GM23248 (cell line): ENCODE measurements around the gene MT1A. TPM values are rescaled to one million over a fixed set of nuclear protein-coding genes. Genes with fewer than 3 reads are reported as not detected.

Source experiments
- DNase-seq: peaks from one replicate; pipeline ENCODE4 v3.0.0-alpha.2; 2015
- H2AFZ ChIP-seq: fragments of 200-600 bp; sonication (generic); 2 replicates; pipeline ENCODE4 v1.6.1; 2016; ENCODE audit warnings: antibody characterized with exemption
- H3F3A ChIP-seq: fragments of 200-600 bp; sonication (generic); 2 replicates; pipeline ENCODE4 v1.6.1; 2016; ENCODE audit warnings: mild to moderate bottlenecking, antibody characterized with exemption, mixed run types; ENCODE audit not compliant: insufficient read depth
- H3K27ac ChIP-seq: fragments of 200-600 bp; sonication (generic); 2 replicates; pipeline ENCODE4 v1.5.1; 2016; ENCODE audit warnings: mild to moderate bottlenecking
- H3K27me3 ChIP-seq: fragments of 200-600 bp; sonication (generic); replicated peaks from 2 replicates; pipeline ENCODE4 v1.6.1; 2016; ENCODE audit warnings: mild to moderate bottlenecking; ENCODE audit not compliant: insufficient read depth
- H3K36me3 ChIP-seq: fragments of 200-600 bp; sonication (generic); 2 replicates; pipeline ENCODE4 v1.6.1; 2016; ENCODE audit warnings: low read depth, mild to moderate bottlenecking
- H3K4me1 ChIP-seq: fragments of 200-600 bp; sonication (generic); 2 replicates; pipeline ENCODE4 v1.6.1; 2016; ENCODE audit warnings: mild to moderate bottlenecking; ENCODE audit not compliant: insufficient read depth
- H3K4me2 ChIP-seq: fragments of 200-600 bp; sonication (generic); one replicate; pipeline ENCODE4 v1.6.1; 2016; ENCODE audit warnings: mild to moderate bottlenecking; ENCODE audit not compliant: unreplicated experiment
- H3K4me3 ChIP-seq: fragments of 200-600 bp; sonication (generic); 2 replicates; pipeline ENCODE4 v1.5.1; 2016; ENCODE audit warnings: mild to moderate bottlenecking
- H3K79me2 ChIP-seq: fragments of 200-600 bp; sonication (generic); 2 replicates; pipeline ENCODE4 v1.6.1; 2016; ENCODE audit warnings: mild to moderate bottlenecking; ENCODE audit not compliant: insufficient read depth
- H3K9ac ChIP-seq: fragments of 200-600 bp; sonication (generic); 2 replicates; pipeline ENCODE4 v1.6.1; 2016; ENCODE audit warnings: mild to moderate bottlenecking
- H3K9me2 ChIP-seq: fragments of 200-600 bp; sonication (generic); 2 replicates; pipeline ENCODE4 v1.6.1; 2016; ENCODE audit warnings: mixed run types, mild to moderate bottlenecking, moderate library complexity; ENCODE audit not compliant: insufficient read depth
- H3K9me3 ChIP-seq: fragments of 200-600 bp; sonication (generic); one replicate; pipeline ENCODE4 v1.6.1; 2017; ENCODE audit warnings: low read depth
- H4K20me1 ChIP-seq: fragments of 200-600 bp; sonication (generic); 2 replicates; pipeline ENCODE4 v1.6.0; 2016; ENCODE audit not compliant: insufficient read depth
- EZH2 ChIP-seq: fragments of 200-600 bp; sonication (generic); IDR thresholded peaks from 2 replicates; pipeline ENCODE4 v1.6.1; 2018; ENCODE audit warnings: antibody characterized with exemption, mild to moderate bottlenecking; ENCODE audit not compliant: insufficient read depth, poor library complexity, severe bottlenecking
- EZH2phosphoT487 ChIP-seq: fragments of 200-600 bp; sonication (generic); IDR thresholded peaks from 2 replicates; pipeline ENCODE4 v1.6.1; 2018; ENCODE audit warnings: antibody characterized with exemption, moderate library complexity, mild to moderate bottlenecking, low read depth; ENCODE audit not compliant: insufficient read depth
- WGBS, 2 experiments: methylation state at CpG; one replicate each; pipeline ENCODE4 v1.1.6; 2015 to 2017; ENCODE audit warnings: low lambda C conversion rate in 2 of 2, low coverage in 1 of 2; ENCODE audit errors: missing lambda C conversion rate in 2 of 2; 5-methylcytosine and 5-hydroxymethylcytosine counted together
- in situ Hi-C: fragments of 300-500 bp; cut with MboI; formaldehyde crosslinking; loops from 2 replicates; pipeline ENCODE4 v1.15.0; 2020
- polyA plus RNA-seq: library from polyadenylated mRNA; unstranded; fragments of >200 nt; fragmentation: Nextera tagmentation; extraction: Ambion mirVana; gene quantifications from 2 replicates; pipeline ENCODE4 v1.2.1, GENCODE V29; 2016
- total RNA-seq: library from RNA; depleted of rRNA; stranded (reverse); fragments of >200 nt; shearing (Covaris generic); gene quantifications from 2 replicates; pipeline ENCODE4 v1.2.3, GENCODE V29; 2014

Gene MT1A
- total and polyA plus RNA-seq, 2 experiments from 2014 or later, result 2.3 TPM; not detected in 1

DNA sequence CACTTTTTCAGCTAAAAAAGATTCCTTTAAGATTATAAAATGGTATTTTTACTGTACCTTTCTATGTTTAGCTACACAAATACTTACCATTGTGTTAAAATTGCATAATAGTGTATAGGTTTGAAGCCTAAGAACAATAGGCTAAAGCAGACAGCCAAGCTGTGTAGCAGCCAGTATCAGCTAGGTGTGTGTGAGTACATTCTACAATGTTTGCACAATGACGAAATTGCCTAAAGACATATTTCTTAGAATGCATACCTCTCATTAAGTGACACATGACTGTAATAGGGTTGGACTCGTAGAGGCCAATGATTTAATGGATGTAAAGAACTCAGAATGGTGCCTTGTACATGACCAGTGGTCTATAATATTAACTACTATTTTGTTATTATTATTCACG is 11.4 kb downstream of the MT1A start:
- no peak for DNase-seq
- Histone ChIP-seq H3K9ac (no peak overlapping the region), H3K4me1 (no peaks in the 10 kb centered on the region), H3K79me2 (no peaks in the 10 kb centered on the region), H3K4me3 (no peak overlapping the region), H3K9me2 (no peaks in the 10 kb centered on the region), H3K27ac (no peak overlapping the region), H3K36me3 (no peaks in the 10 kb centered on the region), H3K9me3 (no peaks in the 10 kb centered on the region), H3K4me2 (no peak overlapping the region), H2AFZ (no peak overlapping the region), H3F3A (no peaks in the 10 kb centered on the region), H3K27me3 (peaks cover 12% of the 10 kb centered on the region), H4K20me1 (no peaks in the 10 kb centered on the region)
- TF ChIP-seq EZH2phosphoT487 (no peak), EZH2 (no peak)
- in situ Hi-C loops, result no loop called here
- 67 to 68% methylated on average over 3 of the region's 3 CpGs for WGBS, 2 experiments

GRCh38 chr16:56651586-56651985 is 13.1 kb downstream of the MT1A start, which contains the start of gene MT1B:
MT1B (plus strand) TSS chr16:56651886; CDS start chr16:56651954, 68 bp downstream.
- no peak within 1 kb of the TSS for H3K27ac ChIP-seq

DNA sequence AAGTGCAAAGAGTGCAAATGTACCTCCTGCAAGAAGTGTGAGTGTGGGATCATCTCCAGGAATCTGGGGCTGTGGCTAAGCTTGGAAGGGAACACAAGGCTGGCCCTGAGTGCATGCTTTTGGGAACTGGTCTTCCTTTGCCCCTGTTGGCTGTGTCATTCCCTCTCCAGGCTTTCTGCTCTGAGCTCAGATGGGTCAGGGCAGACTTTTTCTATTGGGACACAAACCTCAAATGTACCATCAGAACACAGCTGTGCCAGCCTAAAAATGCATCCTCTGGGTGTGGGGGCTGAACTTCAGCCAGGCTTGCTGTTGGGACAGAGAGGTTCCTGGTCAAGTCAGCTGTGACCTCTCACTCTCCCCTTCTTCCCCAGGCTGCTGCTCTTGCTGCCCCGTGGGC is 14.1 kb downstream of the MT1A start:
- H3K4me1 ChIP-seq, result no peaks in the 10 kb centered on the region
- DNase-seq, result no peak
- no peaks in the 10 kb centered on the region for H3F3A ChIP-seq
- no peaks in the 10 kb centered on the region for H3K79me2 ChIP-seq
- TF ChIP-seq EZH2 (no peak), EZH2phosphoT487 (no peak)
- no peak overlapping the region for H3K4me2 ChIP-seq
- H3K36me3 ChIP-seq, result no peaks in the 10 kb centered on the region
- H3K9ac ChIP-seq, result no peak overlapping the region
- H4K20me1 ChIP-seq, result no peaks in the 10 kb centered on the region
- no peaks in the 10 kb centered on the region for H3K9me2 ChIP-seq
- WGBS, 2 experiments, result 71 to 85% methylated on average over 1 of the region's 1 CpG
- H2AFZ ChIP-seq, result no peak overlapping the region
- no peak overlapping the region for H3K27ac ChIP-seq
- H3K9me3 ChIP-seq, result no peaks in the 10 kb centered on the region
- H3K27me3 ChIP-seq, result peaks cover 7% of the 10 kb centered on the region
- H3K4me3 ChIP-seq, result no peak overlapping the region
- in situ Hi-C loops, result no loop called here

More at GRCh38 chr16:56651586-56651985, 13.1 kb downstream of the MT1A start, which contains the start of gene MT1B:
- 67 to 80% methylated on average over 7 of the region's 7 CpGs for WGBS, 2 experiments
- Histone ChIP-seq H3K36me3 (no peaks in the 10 kb centered on the region), H3K4me2 (no peak within 1 kb of the TSS), H3K9ac (no peak within 1 kb of the TSS), H3K9me3 (no peaks in the 10 kb centered on the region), H2AFZ (no peak within 1 kb of the TSS), H3K4me3 (no peak within 1 kb of the TSS), H3K9me2 (no peaks in the 10 kb centered on the region), H3K4me1 (no peaks in the 10 kb centered on the region), H4K20me1 (no peaks in the 10 kb centered on the region), H3K27me3 (peaks cover 12% of the 10 kb centered on the region), H3K79me2 (no peaks in the 10 kb centered on the region), H3F3A (no peaks in the 10 kb centered on the region)
- no peak for DNase-seq
- TF ChIP-seq EZH2 (no peak), EZH2phosphoT487 (no peak)
- in situ Hi-C loops, result no loop called here

DNA sequence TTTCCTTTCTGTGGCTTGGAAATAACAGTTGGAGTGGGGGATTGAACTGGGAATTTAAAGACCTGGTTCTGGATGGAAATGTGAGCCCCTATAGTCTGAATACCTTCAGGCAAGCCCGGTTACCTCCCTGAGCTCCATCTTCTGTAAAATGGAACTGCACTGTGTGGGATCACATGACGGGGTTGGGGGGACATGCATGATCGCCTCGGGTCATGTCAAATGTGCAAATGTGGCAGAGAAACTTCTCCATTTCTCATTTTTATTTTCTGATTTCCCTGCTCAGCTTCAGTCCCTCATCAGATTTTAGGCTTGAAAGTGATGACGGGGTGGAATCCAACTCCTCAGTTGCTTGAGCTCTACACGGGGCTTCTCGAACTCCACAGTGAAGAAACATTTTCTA is 14.8 kb downstream of the MT1A start:
- in situ Hi-C loops, result no loop called here
- WGBS, 2 experiments, result 61 to 67% methylated on average over 7 of the region's 7 CpGs
- no peaks in the 10 kb centered on the region for H3K36me3 ChIP-seq
- no peak overlapping the region for H2AFZ ChIP-seq
- no peak overlapping the region for H3K27ac ChIP-seq
- no peak for DNase-seq
- H3K27me3 ChIP-seq, result peaks cover under 1% of the 10 kb centered on the region; the same call in 1 of the 2 replicates
- TF ChIP-seq EZH2 (no peak), EZH2phosphoT487 (no peak)
- H3K4me1 ChIP-seq, result no peaks in the 10 kb centered on the region
- H4K20me1 ChIP-seq, result no peaks in the 10 kb centered on the region
- no peaks in the 10 kb centered on the region for H3K9me3 ChIP-seq
- H3K79me2 ChIP-seq, result no peaks in the 10 kb centered on the region
- no peak overlapping the region for H3K9ac ChIP-seq
- H3K9me2 ChIP-seq, result no peaks in the 10 kb centered on the region
- no peaks in the 10 kb centered on the region for H3F3A ChIP-seq
- H3K4me3 ChIP-seq, result no peak overlapping the region
- H3K4me2 ChIP-seq, result no peak overlapping the region
